ENCODE measurements around the gene RSF1. TPM values are rescaled to one million over a fixed set of nuclear protein-coding genes. Genes with fewer than 3 reads are reported as not detected.

Gene RSF1
- polyA plus RNA-seq, 1 donor (not counting 4 experiments of a cell fraction or from before 2014, with no cell fraction given): 20.9 TPM

GRCh38 chr11:77791301-77791700, 29.2 kb downstream of the RSF1 start:
- dilution Hi-C loops (cut with MboI; ENCODE audit: extremely low pct_ligation_motif_present, low sequenced_read_pairs): no loop called here
- H3K9me3 ChIP-seq (ENCODE audit: control insufficient read depth, low read depth, low read length): no peaks in the 10 kb centered on the region
- FAIRE-seq (no peak), DNase-seq (ENCODE audit: low read depth, low spot score) (no peak)
- no peak overlapping the region for H3K27ac ChIP-seq (ENCODE audit: control insufficient read depth, insufficient read depth, low read length)
- no peak overlapping the region for H3K9ac ChIP-seq (ENCODE audit: control insufficient read depth, extremely low read depth, insufficient read depth, low read length)
- H3K36me3 ChIP-seq (ENCODE audit: control insufficient read depth in 2 of 2, extremely low read depth in 1 of 2, insufficient read depth in 2 of 2, low read length in 2 of 2): no peaks in the 10 kb centered on the region
- H4K20me1 ChIP-seq (ENCODE audit: control insufficient read depth, extremely low read depth, insufficient read depth, low read length): no peaks in the 10 kb centered on the region
- no peak overlapping the region for H3K4me2 ChIP-seq (ENCODE audit: control insufficient read depth, extremely low read depth, insufficient read depth, low read depth, low read length)
- H3K27me3 ChIP-seq (ENCODE audit: control insufficient read depth, extremely low read depth, insufficient read depth, low read length): no peaks in the 10 kb centered on the region
- H3K9me1 ChIP-seq (ENCODE audit: control insufficient read depth, extremely low read depth, insufficient read depth, low read length): no peaks in the 10 kb centered on the region
- TF ChIP-seq CTCF (optimal IDR thresholded peaks at IDR 0.05 in 1 of 3, IDR thresholded peaks at IDR 0.05 in 1 of 3, conservative IDR thresholded peaks at IDR 0.05 in 1 of 3; ENCODE audit: extremely low read depth in 1 of 3, insufficient read depth in 2 of 3, low read length in 3 of 3) (no peak), EZH2 (IDR thresholded peaks at IDR 0.05; ENCODE audit: low read length) (no peak)
- no peak overlapping the region for H3K4me3 ChIP-seq (ENCODE audit: control insufficient read depth in 2 of 3, extremely low read depth in 1 of 3, insufficient read depth in 2 of 3, low read depth in 1 of 3, low read length in 3 of 3)
- H3K4me1 ChIP-seq (ENCODE audit: control insufficient read depth, extremely low read depth, insufficient read depth, low read length): peaks cover 4% of the 10 kb centered on the region
- H3K79me2 ChIP-seq (ENCODE audit: control insufficient read depth, insufficient read depth, low read length): peaks cover 86% of the 10 kb centered on the region
- H2AFZ ChIP-seq (ENCODE audit: control insufficient read depth, low read length): no peak overlapping the region

DNA sequence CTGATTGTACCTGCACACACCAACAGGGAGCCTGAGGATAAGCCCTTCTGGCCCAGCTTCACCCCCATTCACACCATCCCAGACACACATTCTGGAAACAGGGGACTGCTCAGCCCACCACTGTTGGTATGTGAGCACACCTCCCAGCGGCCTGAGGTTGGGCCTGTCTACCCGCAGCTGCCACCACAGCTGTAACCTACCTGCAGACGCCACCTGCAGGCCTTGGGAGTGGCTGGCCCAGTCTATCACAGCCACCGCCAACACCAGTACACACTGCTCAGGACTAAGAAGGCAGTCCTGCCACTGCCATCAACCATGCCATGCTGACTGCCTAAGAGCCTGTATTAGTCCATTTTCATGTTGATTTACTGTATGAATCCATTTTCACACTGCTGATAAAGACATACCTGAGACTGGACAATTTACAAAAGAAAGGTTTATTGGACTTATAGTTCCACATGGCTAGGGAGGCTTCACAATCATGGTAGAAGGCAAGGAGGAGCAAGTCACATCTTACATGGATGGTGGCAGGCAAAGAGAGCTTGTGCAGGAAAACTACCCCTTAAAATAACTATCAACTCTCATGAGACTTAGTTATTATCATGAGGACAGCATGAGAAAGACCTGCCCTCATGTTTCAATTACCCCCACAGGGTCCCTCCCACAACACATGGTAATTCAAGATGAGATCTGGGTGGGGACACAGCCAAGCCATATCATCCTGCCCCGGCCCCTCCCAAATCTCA, 30.6 kb downstream of the RSF1 start:
- no peaks in the 10 kb centered on the region for H4K20me1 ChIP-seq (ENCODE audit: control insufficient read depth, extremely low read depth, insufficient read depth, low read length)

More for the DNA sequence above, 30.6 kb downstream of the RSF1 start:
- Histone ChIP-seq H3K27me3 (ENCODE audit: control insufficient read depth, extremely low read depth, insufficient read depth, low read length) (no peaks in the 10 kb centered on the region), H3K9ac (ENCODE audit: control insufficient read depth, extremely low read depth, insufficient read depth, low read length) (no peak overlapping the region), H3K9me1 (ENCODE audit: control insufficient read depth, extremely low read depth, insufficient read depth, low read length) (no peaks in the 10 kb centered on the region), H3K9me3 (ENCODE audit: control insufficient read depth, low read depth, low read length) (no peaks in the 10 kb centered on the region), H3K79me2 (ENCODE audit: control insufficient read depth, insufficient read depth, low read length) (peaks cover 76% of the 10 kb centered on the region), H3K4me3 (ENCODE audit: control insufficient read depth in 2 of 3, extremely low read depth in 1 of 3, insufficient read depth in 2 of 3, low read depth in 1 of 3, low read length in 3 of 3) (no peak overlapping the region), H3K4me1 (ENCODE audit: control insufficient read depth, extremely low read depth, insufficient read depth, low read length) (peaks cover 4% of the 10 kb centered on the region), H3K4me2 (ENCODE audit: control insufficient read depth, extremely low read depth, insufficient read depth, low read depth, low read length) (no peak overlapping the region), H3K27ac (ENCODE audit: control insufficient read depth, insufficient read depth, low read length) (no peak overlapping the region), H3K36me3 (ENCODE audit: control insufficient read depth in 2 of 2, extremely low read depth in 1 of 2, insufficient read depth in 2 of 2, low read length in 2 of 2) (no peaks in the 10 kb centered on the region), H2AFZ (ENCODE audit: control insufficient read depth, low read length) (no peak overlapping the region)
- dilution Hi-C loops (cut with MboI; ENCODE audit: extremely low pct_ligation_motif_present, low sequenced_read_pairs): no loop called here
- FAIRE-seq (no peak), DNase-seq (ENCODE audit: low read depth, low spot score) (no peak)
- TF ChIP-seq CTCF (optimal IDR thresholded peaks at IDR 0.05 in 1 of 3, IDR thresholded peaks at IDR 0.05 in 1 of 3, conservative IDR thresholded peaks at IDR 0.05 in 1 of 3; ENCODE audit: extremely low read depth in 1 of 3, insufficient read depth in 2 of 3, low read length in 3 of 3): no peak
- no peak for TF ChIP-seq EZH2 (IDR thresholded peaks at IDR 0.05; ENCODE audit: low read length)
